GM23338 (cell line): Measurements from ENCODE around the gene FRG2C. TPM values are rescaled to one million over a fixed set of nuclear protein-coding genes. Genes with fewer than 3 reads are reported as not detected.
"Not testable (repeated sequence)": the region's sequence is repeated elsewhere in the genome, so short reads cannot be mapped to it uniquely, and the experiment has no call there.

ENCODE experiments used
- ATAC-seq: fragments of 200-7000 bp; cut with Tn5 transposase; 3 replicates; pipeline ENCODE4 v1.9.1; 2020
- DNase-seq: peaks from one replicate; pipeline ENCODE4 v3.0.0-alpha.2; 2015; ENCODE audit warnings: low spot score
- H2AFZ ChIP-seq: fragments of 200-600 bp; sonication (generic); 2 replicates; pipeline ENCODE4 v1.8.0; 2016; ENCODE audit warnings: antibody characterized with exemption, mild to moderate bottlenecking, moderate library complexity
- H3F3A ChIP-seq: fragments of 200-600 bp; sonication (generic); replicated peaks from 2 replicates; pipeline ENCODE4 v1.8.0; 2017; ENCODE audit warnings: antibody characterized with exemption, mixed run types, low read depth
- H3K27ac ChIP-seq: fragments of 200-600 bp; sonication (generic); 2 replicates; pipeline ENCODE4 v1.6.1; 2016; ENCODE audit warnings: low read depth
- H3K27me3 ChIP-seq: fragments of 200-600 bp; sonication (generic); 2 replicates; pipeline ENCODE4 v1.8.0; 2016; ENCODE audit warnings: mild to moderate bottlenecking, mixed run types, moderate library complexity; ENCODE audit not compliant: insufficient read depth
- H3K36me3 ChIP-seq: fragments of 200-600 bp; sonication (generic); 2 replicates; pipeline ENCODE4 v1.8.0; 2016; ENCODE audit warnings: mild to moderate bottlenecking; ENCODE audit not compliant: insufficient read depth
- H3K4me1 ChIP-seq: fragments of 200-600 bp; sonication (generic); 2 replicates; pipeline ENCODE4 v1.8.0; 2016; ENCODE audit warnings: mild to moderate bottlenecking, moderate library complexity; ENCODE audit not compliant: insufficient read depth
- H3K4me2 ChIP-seq: fragments of 200-600 bp; sonication (generic); 2 replicates; pipeline ENCODE4 v1.7.1; 2017; ENCODE audit warnings: mixed run types
- H3K4me3 ChIP-seq: fragments of 200-600 bp; sonication (generic); 2 replicates; pipeline ENCODE4 v1.6.1; 2016; ENCODE audit warnings: mixed run types
- H3K79me2 ChIP-seq: fragments of 200-600 bp; sonication (generic); replicated peaks from 2 replicates; pipeline ENCODE4 v1.8.0; 2017; ENCODE audit warnings: mild to moderate bottlenecking; ENCODE audit not compliant: insufficient read depth
- H3K9me2 ChIP-seq: fragments of 200-600 bp; sonication (generic); 2 replicates; pipeline ENCODE4 v1.8.0; 2017; ENCODE audit not compliant: insufficient read depth
- H4K20me1 ChIP-seq: fragments of 200-600 bp; sonication (generic); replicated peaks from 2 replicates; pipeline ENCODE4 v1.8.0; 2017; ENCODE audit warnings: mild to moderate bottlenecking; ENCODE audit not compliant: insufficient read depth
- H3K27ac Mint-ChIP-seq: 2 replicates; pipeline ENCODE4 v1.8.0; 2020; ENCODE audit warnings: inconsistent platforms, mild to moderate bottlenecking, moderate library complexity, mixed read lengths
- H3K27me3 Mint-ChIP-seq: 3 replicates; pipeline ENCODE4 v1.8.0; 2022; ENCODE audit warnings: low read depth, mild to moderate bottlenecking, moderate library complexity, mixed read lengths, inconsistent platforms; ENCODE audit not compliant: insufficient read depth, poor library complexity
- H3K36me3 Mint-ChIP-seq: 3 replicates; pipeline ENCODE4 v1.8.0; 2021; ENCODE audit warnings: low read depth, mild to moderate bottlenecking, inconsistent platforms, moderate library complexity, mixed read lengths
- H3K4me1 Mint-ChIP-seq: 3 replicates; pipeline ENCODE4 v1.8.0; 2020; ENCODE audit warnings: mild to moderate bottlenecking, inconsistent platforms, mixed read lengths
- H3K4me3 Mint-ChIP-seq: 3 replicates; pipeline ENCODE4 v1.8.0; 2021; ENCODE audit warnings: moderate library complexity, mild to moderate bottlenecking, inconsistent platforms, mixed read lengths
- H3K9me3 Mint-ChIP-seq: 3 replicates; pipeline ENCODE4 v1.8.0; 2020; ENCODE audit warnings: moderate library complexity, mild to moderate bottlenecking, inconsistent platforms, mixed read lengths
- CREB1 ChIP-seq: fragments of 250-450 bp; sonication (Bioruptor Pico); IDR thresholded peaks from 2 replicates; pipeline ENCODE4 v1.5.0; 2020; ENCODE audit warnings: low read depth, mild to moderate bottlenecking, moderate library complexity
- EZH2 ChIP-seq: fragments of 200-600 bp; sonication (generic); IDR thresholded peaks from one replicate; pipeline ENCODE4 v1.8.0; 2017; ENCODE audit warnings: antibody characterized with exemption, mild to moderate bottlenecking, low read depth; ENCODE audit not compliant: unreplicated experiment
- NANOG ChIP-seq: IDR thresholded peaks from 2 replicates; pipeline ENCODE4 v1.6.1; 2016; ENCODE audit warnings: antibody characterized with exemption, borderline replicate concordance
- POLR2AphosphoS5 ChIP-seq: IDR thresholded peaks from 2 replicates; pipeline ENCODE4 v1.6.1; 2016; ENCODE audit warnings: antibody characterized with exemption, low read depth
- ZNF114 ChIP-seq: fragments of 250-450 bp; sonication (Bioruptor Pico); IDR thresholded peaks from 2 replicates; pipeline ENCODE4 v1.5.0; 2020; ENCODE audit warnings: mild to moderate bottlenecking, moderate library complexity
- polyA plus RNA-seq: library from polyadenylated mRNA; unstranded; fragments of >200 nt; fragmentation: Nextera tagmentation; extraction: Ambion mirVana; gene quantifications from 2 replicates; pipeline ENCODE4 v1.2.1, GENCODE V29; 2016
- total RNA-seq: library from RNA; depleted of rRNA; stranded (reverse); fragments of >200 nt; shearing (Covaris generic); gene quantifications from 2 replicates; pipeline ENCODE4 v1.2.3, GENCODE V29; 2014
- TF ChIP-seq, protein P1 (sequence below), 2 experiments: fragments of 200-600 bp in 1 of 2; sonication (generic) in 1 of 2; conservative IDR thresholded peaks; 2 replicates each; pipeline versions ENCODE4 v1.5.1 to v1.6.1; 2016 to 2017; ENCODE audit warnings: antibody characterized with exemption in 2 of 2, low read depth in 2 of 2, mild to moderate bottlenecking in 2 of 2, moderate library complexity in 1 of 2

Gene FRG2C
- total and polyA plus RNA-seq, 2 experiments from 2014 or later = 0.10 to 0.23 TPM

DNA sequence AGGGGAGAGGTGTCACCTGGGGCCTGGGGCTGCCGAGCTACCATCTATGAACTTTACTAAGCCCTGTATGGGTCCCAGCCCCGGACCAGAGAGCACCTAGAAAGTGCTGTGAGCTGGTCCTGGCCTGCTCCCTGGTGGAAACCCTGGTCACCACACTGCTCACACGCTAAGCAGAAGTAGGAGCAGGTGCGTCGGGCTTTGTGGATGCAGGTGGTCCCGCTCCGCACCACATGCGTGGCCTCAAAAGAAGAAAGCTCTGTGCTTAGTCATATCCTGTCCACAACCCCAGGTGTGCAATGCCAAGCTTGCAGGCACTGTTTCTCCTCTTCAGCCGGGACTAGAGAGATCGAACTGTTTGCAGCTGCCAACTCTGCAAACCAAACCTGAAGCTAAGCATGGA lies 42.4 kb upstream of the FRG2C start:
- not testable (repeated sequence) for H3K4me3 ChIP-seq, H3K4me3 Mint-ChIP-seq, H3K4me1 ChIP-seq, H3K27ac ChIP-seq, H3K4me2 ChIP-seq, ATAC-seq, H3K36me3 Mint-ChIP-seq, H3K27ac Mint-ChIP-seq, H3K79me2 ChIP-seq, H3K36me3 ChIP-seq, H4K20me1 ChIP-seq, H3K4me1 Mint-ChIP-seq, H3F3A ChIP-seq, H3K9me2 ChIP-seq, H2AFZ ChIP-seq, DNase-seq, H3K9me3 Mint-ChIP-seq
- TF ChIP-seq, protein P1, sequence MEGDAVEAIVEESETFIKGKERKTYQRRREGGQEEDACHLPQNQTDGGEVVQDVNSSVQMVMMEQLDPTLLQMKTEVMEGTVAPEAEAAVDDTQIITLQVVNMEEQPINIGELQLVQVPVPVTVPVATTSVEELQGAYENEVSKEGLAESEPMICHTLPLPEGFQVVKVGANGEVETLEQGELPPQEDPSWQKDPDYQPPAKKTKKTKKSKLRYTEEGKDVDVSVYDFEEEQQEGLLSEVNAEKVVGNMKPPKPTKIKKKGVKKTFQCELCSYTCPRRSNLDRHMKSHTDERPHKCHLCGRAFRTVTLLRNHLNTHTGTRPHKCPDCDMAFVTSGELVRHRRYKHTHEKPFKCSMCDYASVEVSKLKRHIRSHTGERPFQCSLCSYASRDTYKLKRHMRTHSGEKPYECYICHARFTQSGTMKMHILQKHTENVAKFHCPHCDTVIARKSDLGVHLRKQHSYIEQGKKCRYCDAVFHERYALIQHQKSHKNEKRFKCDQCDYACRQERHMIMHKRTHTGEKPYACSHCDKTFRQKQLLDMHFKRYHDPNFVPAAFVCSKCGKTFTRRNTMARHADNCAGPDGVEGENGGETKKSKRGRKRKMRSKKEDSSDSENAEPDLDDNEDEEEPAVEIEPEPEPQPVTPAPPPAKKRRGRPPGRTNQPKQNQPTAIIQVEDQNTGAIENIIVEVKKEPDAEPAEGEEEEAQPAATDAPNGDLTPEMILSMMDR (conservative IDR thresholded peaks at IDR 0.05; ENCODE audit: low read depth in 2 of 2) = peak in 1 of 2 experiments; percentile 44; a peak in 2 of 4 replicates
- H3K27me3 Mint-ChIP-seq = peaks cover 23% of the 10 kb centered on the region
- H3K27me3 ChIP-seq = peaks cover 22% of the 10 kb centered on the region

DNA sequence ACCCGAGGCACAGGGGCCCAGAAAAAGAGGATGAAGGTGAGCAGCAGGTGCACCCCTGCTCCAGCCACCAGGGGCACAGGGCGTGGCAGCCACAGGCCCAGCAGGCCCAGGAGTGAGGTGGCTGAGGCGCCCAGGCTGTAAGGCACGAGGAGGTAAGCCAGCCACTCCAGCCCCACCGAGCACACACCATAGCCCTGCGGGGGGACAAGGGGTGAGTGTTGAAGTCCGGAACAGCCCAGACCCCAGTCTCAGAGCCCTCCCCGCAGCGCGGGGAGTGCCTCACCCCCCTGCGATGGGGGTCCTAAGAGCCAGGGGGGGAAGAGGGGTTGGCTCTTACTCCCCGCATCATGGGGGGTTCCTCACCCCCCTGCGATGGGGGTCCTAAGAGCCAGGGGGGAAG lies 40.5 kb upstream of the FRG2C start:
- ATAC-seq, H3K79me2 ChIP-seq, H3K4me1 ChIP-seq, H3F3A ChIP-seq, H3K36me3 Mint-ChIP-seq, H3K4me2 ChIP-seq, H3K27ac ChIP-seq, H3K27ac Mint-ChIP-seq, H3K9me3 Mint-ChIP-seq, H4K20me1 ChIP-seq, H2AFZ ChIP-seq, H3K4me3 Mint-ChIP-seq, H3K4me3 ChIP-seq, H3K36me3 ChIP-seq, H3K9me2 ChIP-seq, DNase-seq, H3K4me1 Mint-ChIP-seq: not testable (repeated sequence)
- peaks cover 17% of the 10 kb centered on the region for H3K27me3 ChIP-seq
- peaks cover 13% of the 10 kb centered on the region for H3K27me3 Mint-ChIP-seq

DNA sequence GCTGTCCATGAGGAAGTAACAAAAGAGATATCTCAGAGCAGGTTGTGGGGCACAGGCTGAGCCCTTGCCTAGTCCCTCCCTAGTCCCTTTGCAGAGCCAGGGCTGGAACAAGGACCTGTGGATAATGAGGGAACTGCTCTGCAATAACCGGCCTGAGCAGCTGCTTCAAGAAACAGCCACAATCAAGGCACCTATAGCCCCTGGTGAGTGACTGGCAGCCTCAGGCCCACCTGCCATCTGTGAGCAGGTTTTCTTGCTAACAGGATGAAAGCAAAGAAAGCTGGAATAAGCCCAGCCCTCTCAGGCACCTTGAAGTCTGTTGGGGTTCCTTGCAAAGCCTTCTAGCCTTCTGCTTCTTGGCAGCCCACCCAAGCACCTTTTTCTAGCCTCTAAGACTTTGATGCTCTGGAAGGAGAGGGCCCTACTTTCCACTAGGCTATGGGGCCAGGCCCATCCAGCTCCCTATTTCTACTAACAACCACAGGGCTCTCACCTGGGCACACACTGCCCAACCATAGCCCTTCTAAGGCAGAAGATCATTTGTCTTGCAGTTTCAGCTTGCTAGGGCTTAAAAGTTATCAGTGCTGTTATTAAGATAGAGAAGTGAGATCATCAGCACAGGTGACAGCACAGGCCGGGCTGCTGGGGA lies 33.1 kb upstream of the FRG2C start:
- H3K27me3 ChIP-seq, H3K4me2 ChIP-seq, H3K27ac Mint-ChIP-seq, H3K36me3 ChIP-seq, H3F3A ChIP-seq, ATAC-seq, H3K4me3 Mint-ChIP-seq, H2AFZ ChIP-seq, H3K27me3 Mint-ChIP-seq, H3K4me3 ChIP-seq, DNase-seq, H3K4me1 ChIP-seq, H3K9me2 ChIP-seq, H3K27ac ChIP-seq, H3K9me3 Mint-ChIP-seq, H3K36me3 Mint-ChIP-seq, H3K79me2 ChIP-seq, H4K20me1 ChIP-seq: not testable (repeated sequence)
- peaks cover 12% of the 10 kb centered on the region for H3K4me1 Mint-ChIP-seq

GRCh38 chr3:75631541-75631940 lies 32.6 kb upstream of the FRG2C start:
- H3F3A ChIP-seq = no peaks in the 10 kb centered on the region
- Mint-ChIP-seq H3K9me3 (no peaks in the 10 kb centered on the region), H3K4me1 (peaks cover 15% of the 10 kb centered on the region), H3K27ac (no peak overlapping the region), H3K36me3 (no peaks in the 10 kb centered on the region), H3K4me3 (no peak overlapping the region), H3K27me3 (peaks cover 1% of the 10 kb centered on the region)
- no peaks in the 10 kb centered on the region for H3K36me3 ChIP-seq
- no peaks in the 10 kb centered on the region for H3K27me3 ChIP-seq
- H3K27ac ChIP-seq = no peak overlapping the region
- H3K4me3 ChIP-seq = no peak overlapping the region
- DNase-seq = no peak
- H3K9me2 ChIP-seq = no peaks in the 10 kb centered on the region
- H2AFZ ChIP-seq = no peak overlapping the region
- no peak for ATAC-seq
- no peaks in the 10 kb centered on the region for H4K20me1 ChIP-seq
- H3K4me1 ChIP-seq = no peaks in the 10 kb centered on the region
- H3K4me2 ChIP-seq = no peak overlapping the region
- H3K79me2 ChIP-seq = no peaks in the 10 kb centered on the region
- TF ChIP-seq NANOG (no peak), EZH2 (no peak), ZNF114 (CRISPR knock-in tag) (no peak), POLR2AphosphoS5 (no peak), CREB1 (CRISPR knock-in tag) (no peak)
